ENCODE results near the gene FBXL20.

DNA sequence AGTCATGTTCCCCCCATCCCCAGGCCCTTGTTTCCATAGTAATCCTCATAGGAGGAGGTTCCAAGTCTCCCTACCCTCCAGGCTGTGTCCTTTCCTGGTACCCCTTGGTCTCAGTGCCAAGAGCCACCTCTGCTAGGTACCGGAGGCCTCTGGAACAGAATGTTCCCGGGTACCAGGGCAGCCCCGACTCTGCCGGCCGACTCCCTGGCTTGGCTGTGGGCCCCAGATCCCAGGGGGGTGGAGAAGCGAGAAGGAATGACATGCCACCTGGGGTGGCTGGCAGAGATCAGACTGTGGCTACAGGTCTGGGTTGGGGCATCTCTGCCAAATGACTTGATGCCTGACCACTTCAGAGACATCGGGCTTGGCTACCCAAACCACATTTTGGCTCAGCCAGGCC lies 179.3 kb downstream of the FBXL20 start:
- TF ChIP-seq, protein P1, sequence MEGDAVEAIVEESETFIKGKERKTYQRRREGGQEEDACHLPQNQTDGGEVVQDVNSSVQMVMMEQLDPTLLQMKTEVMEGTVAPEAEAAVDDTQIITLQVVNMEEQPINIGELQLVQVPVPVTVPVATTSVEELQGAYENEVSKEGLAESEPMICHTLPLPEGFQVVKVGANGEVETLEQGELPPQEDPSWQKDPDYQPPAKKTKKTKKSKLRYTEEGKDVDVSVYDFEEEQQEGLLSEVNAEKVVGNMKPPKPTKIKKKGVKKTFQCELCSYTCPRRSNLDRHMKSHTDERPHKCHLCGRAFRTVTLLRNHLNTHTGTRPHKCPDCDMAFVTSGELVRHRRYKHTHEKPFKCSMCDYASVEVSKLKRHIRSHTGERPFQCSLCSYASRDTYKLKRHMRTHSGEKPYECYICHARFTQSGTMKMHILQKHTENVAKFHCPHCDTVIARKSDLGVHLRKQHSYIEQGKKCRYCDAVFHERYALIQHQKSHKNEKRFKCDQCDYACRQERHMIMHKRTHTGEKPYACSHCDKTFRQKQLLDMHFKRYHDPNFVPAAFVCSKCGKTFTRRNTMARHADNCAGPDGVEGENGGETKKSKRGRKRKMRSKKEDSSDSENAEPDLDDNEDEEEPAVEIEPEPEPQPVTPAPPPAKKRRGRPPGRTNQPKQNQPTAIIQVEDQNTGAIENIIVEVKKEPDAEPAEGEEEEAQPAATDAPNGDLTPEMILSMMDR (IDR thresholded peaks at IDR 0.05): no peak
- TF ChIP-seq POLR2A (IDR thresholded peaks at IDR 0.05; ENCODE audit: low read depth): no peak
- no peak for TF ChIP-seq POLR2AphosphoS5 (IDR thresholded peaks at IDR 0.05)
- no peak for TF ChIP-seq EP300 (IDR thresholded peaks at IDR 0.05)

Measured in esophagus muscularis mucosa (tissue), 4 donors.